GM19043 (cell line): ENCODE results near the gene SELE.
"Not testable (repeated sequence)": the region's sequence is repeated elsewhere in the genome, so short reads cannot be mapped to it uniquely, and the experiment has no call there.

Source experiments
- ATAC-seq: cut with Tn5 transposase; IDR thresholded peaks from one replicate; pipeline ENCODE4 v1.9.1; 2021; ENCODE audit warnings: low read depth; ENCODE audit not compliant: unreplicated experiment

The SELE gene

DNA sequence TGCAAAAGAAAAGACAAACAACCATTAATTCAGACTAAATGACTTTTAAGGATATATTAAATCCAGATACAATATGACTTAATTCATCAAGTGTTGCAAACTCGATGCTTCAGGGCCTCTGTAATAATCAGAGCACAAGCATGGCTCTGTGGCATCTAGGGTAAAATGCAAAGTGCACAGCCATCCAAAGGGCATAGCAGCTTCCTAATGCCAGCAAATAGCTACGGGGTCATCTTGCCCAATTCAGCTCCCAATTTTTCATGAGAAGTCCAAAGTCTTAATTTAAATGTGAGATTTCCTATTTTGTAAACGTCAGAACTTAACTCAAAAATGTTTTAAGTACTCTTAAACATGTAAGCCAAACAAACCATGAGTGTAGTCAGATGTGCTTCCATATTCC, 7.9 kb downstream of the SELE start:
- ATAC-seq, result no peak

DNA sequence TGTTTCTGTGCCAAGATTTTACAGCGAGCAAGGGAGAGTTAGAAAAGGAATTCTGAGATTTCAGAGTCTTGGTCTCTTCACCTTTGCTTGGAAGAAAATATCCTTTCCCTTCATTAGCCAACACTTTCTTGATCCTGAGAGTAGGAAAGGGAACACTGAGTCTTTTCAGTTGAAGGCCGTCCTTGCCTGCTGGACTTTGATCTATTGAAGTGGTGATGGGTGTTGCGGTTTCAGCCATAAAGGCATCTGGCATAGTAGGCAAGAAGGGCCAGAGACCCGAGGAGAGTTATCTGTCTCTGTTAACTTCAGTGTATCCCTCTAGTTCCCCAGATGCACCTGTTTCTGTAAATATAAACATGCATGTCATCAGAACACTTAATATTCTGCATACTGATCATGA, 9.7 kb downstream of the SELE start:
- no peak for ATAC-seq

DNA sequence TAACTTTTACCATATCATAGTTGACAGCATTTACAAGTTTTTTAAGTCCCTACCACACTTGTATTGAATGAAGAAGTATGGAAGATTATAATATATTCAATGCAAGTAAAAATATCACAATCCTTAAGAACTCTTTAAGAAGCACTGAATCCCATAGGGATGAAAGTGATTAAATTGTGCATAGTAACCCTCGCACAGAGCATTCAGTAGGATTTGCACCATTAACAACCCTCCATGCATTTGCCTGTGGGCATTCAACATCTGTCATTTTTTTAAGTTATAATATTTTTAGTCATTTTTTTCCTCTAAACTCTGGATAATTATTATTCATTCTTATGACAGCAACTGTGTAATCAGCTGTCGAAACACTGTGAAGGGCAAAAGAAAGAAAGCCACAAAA, 10.1 kb downstream of the SELE start:
- no peak for ATAC-seq

DNA sequence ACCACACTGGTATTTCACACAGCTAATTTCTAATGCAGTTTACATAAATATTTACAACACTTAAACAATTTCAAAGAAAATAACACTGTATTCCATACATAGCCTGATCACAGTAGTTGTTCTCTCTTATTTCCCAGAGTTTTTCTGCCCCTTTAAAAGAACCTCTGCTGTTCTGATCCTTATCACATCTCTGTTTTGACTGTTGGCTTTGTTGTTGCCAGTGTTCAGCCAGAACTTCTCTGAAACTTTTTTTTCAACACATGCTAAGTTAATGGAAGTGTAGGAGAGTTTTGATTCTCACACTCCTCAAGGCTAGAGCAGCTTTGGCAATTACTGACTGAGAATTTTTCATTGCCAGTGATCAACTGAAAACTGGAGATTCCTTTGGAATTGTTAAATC, 11.1 kb downstream of the SELE start:
- ATAC-seq, result no peak

DNA sequence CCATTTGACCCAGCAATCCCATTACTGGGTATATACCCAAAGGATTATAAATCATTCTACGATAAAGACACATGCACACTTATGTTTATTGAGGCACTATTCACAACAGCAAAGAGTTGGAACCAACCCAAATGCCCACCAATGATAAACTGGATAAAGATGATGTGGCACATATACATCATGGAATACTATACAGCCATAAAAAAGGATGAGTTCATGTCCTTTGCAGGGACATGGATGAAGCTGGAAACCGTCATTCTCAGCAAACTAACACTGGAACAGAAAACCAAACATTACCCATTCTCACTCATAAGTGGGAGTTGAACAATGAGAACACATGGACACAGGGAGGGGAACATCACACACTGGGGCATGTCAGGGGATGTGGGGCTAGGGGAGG, 18.8 kb downstream of the SELE start:
- not testable (repeated sequence) for ATAC-seq

DNA sequence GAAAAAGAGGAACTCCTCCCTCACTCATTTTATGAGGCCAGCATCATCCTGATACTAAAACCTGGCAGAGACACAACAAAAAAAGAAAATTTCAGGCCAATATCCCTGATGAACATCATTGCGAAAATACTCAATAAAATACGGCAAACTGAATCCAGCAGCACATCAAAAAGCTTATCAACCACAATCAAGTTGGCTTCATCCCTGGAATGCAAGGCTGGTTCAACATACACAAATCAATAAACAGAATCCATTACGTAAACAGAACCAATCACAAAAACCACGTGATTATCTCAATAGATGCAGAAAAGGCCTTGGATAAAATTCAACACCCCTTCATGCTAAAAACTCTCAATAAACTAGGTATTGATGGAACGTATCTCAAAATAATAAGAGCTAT, 20.8 kb downstream of the SELE start:
- not testable (repeated sequence) for ATAC-seq

DNA sequence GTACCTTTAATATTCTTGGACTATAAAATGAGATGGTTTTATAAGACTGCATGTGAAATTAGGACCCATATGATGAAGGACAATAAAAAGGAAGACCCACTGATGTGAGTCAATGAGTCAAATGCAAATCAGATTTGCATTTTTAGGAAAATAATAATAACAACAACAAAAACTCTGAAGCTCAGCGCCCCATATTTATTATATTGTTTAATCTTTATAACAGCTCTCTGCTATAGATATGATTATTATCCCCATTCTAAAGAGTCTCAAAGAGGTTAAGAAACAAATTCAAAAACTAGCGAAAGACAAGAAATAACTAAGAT, 21.6 kb downstream of the SELE start:
- no peak for ATAC-seq

DNA sequence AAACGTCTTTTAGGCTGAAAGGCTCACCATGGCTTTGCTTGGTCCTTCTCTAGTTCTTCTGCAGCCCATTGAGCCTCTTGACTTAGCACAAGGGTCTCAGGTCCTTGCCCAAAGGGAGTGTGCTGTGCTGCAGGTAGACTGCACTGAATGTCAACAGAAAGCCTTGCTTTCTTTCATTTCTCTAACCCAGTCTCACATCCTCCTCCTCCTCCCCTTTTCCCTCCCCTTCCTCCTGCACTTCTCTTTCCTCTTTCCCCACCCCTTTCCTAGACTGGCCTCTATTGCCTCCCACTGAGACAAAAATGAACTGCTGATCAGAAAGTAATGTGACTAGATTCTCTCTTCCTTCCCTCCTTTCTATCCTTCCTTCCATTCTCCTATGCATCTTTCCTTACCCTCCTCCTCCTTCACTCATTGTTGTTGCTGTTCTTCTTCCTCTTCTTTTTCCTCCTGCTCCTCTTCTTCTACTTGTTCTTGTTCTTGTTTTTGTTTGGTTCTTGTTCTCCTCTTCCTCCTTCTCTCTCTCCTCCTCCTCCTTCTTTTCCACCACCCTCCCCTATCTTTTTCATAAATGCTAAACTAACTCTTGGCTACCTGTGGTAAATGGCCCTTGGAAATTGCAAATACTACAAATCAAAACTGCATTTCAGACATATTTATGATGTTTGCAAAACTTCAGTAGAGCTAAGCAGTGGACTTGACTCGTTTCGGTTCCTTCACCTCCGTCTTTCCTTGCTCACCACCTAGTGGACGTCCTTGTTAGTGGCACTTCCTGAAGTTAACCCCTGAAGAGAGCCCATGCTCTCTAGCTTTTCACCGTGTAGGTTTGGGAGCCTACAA, 22.2 kb downstream of the SELE start, which contains the start of gene SELL:
Gene SELL (minus strand): TSS at position 152 of the 840 bp plus-strand sequence. CDS start 122 bp downstream, at position 30.
- ATAC-seq, result peak; percentile 72

DNA sequence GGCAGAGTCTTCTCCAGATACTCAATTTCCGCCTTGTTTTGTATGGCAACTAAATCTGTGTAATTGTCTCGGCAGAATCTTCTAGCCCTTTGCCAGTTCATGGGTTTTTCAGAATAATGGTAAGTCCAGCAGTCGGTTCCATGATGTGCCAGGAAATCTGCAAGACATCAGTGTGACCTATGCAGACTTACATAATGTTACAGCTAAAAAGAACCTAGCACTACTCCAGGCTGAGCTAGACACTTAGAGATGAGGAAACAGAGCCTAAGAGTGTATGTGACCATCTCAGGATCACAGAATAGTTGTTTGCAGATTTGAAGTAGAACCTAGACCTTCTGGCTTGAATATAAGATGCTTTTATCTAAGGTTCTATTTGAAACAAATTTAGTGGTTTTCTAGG, 25.2 kb downstream of the SELE start:
- no peak for ATAC-seq

DNA sequence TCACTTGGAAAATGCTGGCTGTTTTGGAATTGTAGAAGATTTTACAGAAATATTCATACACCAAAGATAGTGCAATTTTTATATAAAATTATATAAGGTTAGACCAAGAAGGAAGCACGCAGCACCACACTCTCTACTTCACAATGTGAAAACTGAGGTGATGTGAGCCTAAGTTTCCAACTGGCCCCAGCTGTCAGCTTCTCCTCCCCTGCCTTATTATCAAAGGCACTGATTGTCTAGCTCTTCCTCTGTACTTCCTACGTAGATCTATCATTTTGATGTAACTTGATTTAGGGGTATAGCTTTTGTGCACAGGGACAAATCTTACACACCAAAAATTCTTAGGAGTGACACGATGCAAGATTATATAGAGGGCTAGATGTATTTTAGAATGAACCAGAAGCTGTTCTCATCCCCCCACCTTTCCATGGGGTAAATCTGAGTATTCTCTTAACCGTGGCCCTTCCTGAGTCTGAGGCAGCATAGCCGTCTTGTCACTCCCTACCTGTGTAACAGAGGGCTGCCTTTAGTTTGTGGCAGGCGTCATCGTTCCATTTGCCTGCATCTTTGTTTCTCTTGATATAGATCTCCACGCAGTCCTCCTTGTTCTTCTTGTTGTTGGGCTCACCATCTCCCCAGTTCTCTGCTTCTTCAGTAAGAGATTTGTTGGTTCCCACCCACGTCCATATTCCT, 25.8 kb downstream of the SELE start:
- no peak for ATAC-seq

DNA sequence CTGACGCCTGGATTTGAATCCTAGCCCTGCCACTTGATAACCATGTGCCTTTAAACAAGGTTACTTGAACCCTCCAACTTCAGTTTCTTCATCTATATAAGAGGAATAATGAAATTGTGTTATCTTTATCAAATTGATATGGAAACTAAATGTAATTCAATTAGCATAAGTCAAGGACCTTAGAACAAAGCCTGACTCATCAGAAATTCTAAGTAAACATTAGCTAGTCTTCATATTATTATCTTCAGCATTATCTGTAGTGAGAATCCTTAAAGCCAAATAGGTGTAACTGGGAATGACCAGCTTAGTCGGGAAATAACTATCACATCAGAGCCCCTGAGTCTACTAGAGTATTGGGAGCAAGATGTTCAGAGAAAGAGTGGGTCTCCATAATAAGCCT, 29.1 kb downstream of the SELE start:
- ATAC-seq, result no peak

DNA sequence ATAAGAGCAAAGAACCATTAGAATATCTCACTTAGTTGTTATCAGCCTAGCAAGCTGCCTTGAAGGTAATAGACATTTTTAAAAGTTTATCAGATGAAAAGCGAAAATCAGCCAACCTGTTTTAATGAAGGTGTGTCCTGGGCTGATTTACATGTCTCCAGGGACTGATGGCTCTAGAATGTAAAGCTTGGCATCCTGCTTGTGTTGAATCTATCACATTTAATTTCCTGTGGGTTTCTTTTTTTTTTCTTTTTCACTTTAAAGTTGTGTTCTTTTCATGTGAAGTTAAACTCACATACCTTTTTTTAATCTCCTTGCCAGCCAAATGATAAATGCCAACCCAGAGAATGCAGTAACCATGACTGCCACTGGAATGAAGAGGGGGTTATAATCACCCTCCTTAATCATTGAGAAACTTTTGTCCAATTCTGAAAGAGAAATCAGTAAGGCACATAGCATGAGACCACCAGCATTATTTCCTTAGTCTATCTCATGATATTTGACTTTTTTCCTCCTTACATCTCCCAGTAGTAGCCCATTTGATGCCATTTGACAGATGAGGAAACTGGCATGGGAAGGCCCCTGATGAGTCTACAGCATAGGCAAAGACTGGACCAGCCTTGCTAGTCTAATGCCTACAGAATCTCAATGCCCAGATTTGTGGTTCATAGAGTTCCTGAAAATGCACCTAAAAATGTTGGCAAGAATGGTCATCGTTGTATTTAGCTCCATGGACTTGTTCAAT, 32.4 kb downstream of the SELE start:
- ATAC-seq, result no peak

DNA sequence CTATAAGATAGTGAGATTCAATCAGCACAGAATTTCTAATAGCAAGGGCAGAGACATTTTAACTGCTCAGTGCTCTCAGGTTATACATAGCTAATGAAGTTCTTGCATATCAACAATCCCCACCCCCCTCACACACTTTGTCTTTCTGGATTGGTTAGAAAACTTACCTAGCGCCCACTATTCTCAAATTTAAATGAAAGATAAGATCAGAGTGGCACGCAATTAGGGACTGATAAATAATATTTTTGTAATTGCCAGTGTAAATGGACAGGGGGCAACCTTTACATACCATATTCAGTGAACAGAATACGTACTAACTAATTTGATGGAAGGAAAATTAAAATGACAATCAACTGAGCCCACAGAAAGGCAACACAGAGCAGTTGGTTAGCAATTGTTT, 34.2 kb downstream of the SELE start:
- no peak for ATAC-seq

DNA sequence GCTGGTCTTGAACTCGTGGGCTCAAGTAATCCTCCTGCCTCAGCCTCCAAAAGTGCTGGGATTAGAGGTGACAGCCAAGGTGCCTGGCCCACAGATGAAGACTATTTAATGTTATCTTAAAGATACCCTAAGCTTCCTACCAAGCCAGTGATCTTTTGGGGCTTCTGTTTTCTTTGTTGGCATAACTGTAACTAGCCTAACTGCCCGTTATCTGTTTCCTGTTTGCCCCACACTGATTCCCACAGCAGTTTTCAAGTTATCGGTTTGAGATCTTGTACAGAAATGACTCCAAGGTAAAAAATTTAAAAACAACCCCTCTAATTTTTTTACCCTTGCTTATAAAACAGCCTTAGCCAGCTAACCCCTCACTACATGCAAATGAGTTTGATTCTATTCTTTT, 34.9 kb downstream of the SELE start:
- no peak for ATAC-seq

DNA sequence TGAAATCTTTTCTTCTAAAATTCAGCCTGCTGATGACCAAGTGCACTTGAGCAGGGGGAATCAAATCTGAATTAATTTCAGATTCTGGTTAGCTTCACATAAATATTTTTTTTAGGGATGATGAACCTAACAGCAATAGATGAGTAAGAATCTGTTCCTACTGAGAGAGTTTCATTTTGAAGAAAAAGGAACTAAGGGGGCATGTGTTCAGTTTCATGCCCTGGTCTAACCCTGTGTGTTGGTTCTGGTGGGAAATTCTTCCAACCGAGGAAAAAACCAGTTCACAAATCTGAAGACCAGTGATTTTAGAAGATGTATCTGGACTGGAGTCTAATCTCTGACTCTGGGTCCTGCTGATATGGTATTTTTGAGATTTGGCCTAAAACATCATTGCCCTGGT, 36.1 kb downstream of the SELE start:
- no peak for ATAC-seq

DNA sequence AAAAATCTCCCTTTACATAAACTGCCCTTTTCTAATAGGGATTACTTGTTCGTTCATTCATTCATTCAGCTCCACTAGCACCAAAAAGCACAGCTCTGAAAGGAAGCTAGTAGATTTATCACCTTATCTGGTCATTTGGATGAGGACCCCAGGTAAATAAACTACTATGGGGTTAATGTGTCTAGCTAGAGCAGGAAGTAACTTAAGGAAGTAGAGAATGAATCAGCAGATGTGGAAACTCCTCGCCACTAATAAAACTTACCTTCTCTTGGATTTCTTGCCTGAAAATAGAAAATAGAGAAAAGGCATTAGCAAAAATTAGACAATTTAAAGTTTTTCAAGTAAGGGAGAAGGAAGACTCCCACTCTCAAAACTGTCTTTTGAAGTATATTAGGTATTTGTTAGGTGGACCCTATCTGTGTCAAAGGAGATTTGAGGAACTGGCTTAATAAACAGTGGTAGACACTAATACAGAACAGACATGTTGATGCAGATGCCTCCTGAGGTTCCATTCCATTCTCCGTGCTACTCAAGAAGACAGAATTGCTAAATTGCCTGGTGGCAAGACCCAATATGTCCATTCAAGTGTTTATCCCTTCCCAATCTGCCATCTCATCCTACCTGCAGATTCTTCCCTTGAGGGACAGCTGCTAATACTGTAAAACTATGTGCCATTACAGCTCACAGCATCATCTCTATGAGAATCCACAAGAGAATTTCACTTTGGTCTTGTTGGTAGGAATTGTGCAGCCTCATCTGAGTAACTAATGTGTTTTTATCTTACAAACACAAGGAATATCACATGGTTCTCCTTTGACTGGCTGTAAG, 37.4 kb downstream of the SELE start:
- ATAC-seq, result no peak

DNA sequence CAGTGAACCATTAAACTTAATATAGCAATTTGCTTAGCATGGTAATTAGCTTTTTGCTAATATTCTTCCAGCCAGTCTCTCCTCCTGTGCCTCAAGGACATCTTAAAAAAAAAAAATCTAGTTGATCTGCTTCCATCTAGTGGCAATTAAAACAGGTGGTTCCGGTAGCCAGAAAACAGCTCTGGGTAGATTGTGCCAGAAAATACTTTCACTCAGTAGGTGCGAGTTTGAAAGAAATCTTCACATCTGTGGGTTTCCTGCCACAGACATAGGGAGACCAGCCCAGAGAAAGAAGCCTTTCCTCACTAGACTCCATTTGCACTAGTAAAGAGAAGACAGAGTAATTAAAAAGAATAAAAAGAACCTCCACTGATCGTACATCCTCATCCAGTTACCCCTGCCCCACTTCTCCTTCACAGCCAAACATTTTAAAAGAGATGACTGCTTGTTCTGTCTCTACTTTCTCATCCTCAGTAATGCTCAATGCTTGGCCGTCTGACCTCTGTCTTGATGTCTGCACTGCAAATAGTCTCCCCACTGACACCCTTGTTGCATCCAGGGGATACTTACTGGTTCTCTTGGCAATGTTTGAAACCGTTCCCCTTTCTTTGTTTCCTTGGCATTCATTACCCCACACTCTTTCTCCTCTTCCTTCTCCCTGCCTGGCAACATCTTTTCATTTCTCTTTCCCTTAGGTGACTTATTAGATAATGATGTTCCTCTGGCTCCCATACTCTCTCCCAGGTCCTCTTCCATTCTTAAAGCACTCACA, 39.4 kb downstream of the SELE start:
- ATAC-seq, result peak; percentile 36

DNA sequence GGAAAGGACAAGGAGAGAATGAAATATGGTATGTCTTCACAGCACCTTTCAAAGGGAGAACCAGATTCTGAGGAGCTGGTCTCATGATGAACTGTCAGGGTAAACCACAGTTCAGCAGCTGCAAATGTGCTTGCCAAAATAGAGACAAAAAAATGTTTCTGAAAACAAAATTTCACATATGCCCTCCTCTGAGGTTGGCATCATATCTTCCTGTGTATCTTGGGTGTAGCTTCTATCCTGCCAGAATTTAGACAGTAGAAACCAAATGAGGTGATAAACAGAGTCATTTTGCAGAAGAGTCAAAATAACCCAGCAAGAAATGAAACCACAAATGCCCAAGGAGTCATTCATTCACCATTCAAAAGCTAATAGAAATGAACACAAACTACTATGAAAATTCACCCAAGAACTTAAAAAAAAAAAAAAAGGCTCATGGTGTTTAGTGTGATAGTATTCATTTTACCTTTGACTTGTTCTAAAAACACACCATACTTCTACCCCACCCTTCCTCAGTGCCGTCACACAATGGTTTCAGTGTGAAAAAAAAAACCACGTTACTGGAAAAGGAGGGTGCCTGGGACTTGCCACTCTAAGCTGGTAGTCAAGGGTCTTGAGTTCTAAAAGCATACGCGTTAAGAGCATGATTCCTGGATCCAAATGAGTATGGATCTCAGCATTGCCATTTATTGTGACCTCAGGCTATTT, 41.0 kb downstream of the SELE start:
- ATAC-seq, result no peak

DNA sequence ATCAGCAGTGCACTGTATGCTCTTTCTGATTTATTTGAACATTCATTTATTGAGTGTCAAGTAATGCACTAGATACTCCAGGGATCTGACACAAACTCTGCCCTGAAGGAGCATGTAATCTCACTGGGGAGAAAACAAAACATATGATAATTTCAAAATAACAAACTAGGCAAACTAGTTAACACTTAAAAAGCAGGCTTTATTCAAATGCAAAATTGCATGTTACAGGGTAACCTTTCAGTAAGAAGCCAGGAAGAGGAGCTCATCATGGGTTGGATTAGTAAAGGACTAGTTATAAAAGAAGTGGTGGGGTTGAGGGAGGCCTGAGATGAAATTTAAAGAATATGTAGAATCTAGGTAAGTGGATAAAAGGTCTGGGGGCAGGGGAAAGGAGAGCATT, 43.4 kb downstream of the SELE start:
- ATAC-seq, result no peak
